Fibroblast of lung (primary cell): Measurements from ENCODE around the gene KCNK5.

ENCODE experiments used
- EZH2 ChIP-seq: IDR thresholded peaks from 2 replicates; pipeline ENCODE4 v1.5.1; 2012; ENCODE audit warnings: low read length, control low read depth, mild to moderate bottlenecking; ENCODE audit errors: missing control alignments
- TF ChIP-seq, protein P1 (sequence below), 2 donors: IDR thresholded peaks in 1 of 2; conservative IDR thresholded peaks in 1 of 2; 1 replicate in 1 of 2; 2 replicates in 1 of 2; pipeline ENCODE4 v1.5.1; 2011 to 2012; ENCODE audit warnings: low read length in 2 of 2, control low read depth in 1 of 2, inconsistent platforms in 1 of 2, low read depth in 1 of 2, mild to moderate bottlenecking in 1 of 2

DNA sequence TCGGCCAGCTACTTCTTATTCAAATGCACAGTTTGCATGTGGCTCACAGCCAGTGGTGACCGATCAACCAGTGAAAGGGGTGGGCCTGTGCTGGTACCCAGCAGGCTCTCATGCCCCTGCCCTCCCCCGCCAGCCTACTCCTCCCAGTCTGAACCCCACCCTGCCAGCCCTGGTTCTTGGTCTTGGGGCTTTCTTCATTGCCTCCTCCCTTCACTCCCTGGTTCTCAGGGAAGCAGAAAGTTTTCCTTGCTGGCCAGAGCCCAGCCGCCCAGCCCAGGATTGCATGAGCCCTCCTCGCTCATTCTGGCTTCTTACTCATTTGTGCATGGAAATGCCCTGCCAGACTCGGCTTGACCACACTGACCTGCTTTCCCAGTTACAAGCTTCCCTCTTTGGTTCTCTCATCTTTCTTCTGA is 44.1 kb upstream of the KCNK5 start:
- TF ChIP-seq, protein P1, sequence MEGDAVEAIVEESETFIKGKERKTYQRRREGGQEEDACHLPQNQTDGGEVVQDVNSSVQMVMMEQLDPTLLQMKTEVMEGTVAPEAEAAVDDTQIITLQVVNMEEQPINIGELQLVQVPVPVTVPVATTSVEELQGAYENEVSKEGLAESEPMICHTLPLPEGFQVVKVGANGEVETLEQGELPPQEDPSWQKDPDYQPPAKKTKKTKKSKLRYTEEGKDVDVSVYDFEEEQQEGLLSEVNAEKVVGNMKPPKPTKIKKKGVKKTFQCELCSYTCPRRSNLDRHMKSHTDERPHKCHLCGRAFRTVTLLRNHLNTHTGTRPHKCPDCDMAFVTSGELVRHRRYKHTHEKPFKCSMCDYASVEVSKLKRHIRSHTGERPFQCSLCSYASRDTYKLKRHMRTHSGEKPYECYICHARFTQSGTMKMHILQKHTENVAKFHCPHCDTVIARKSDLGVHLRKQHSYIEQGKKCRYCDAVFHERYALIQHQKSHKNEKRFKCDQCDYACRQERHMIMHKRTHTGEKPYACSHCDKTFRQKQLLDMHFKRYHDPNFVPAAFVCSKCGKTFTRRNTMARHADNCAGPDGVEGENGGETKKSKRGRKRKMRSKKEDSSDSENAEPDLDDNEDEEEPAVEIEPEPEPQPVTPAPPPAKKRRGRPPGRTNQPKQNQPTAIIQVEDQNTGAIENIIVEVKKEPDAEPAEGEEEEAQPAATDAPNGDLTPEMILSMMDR (conservative IDR thresholded peaks at IDR 0.05 in 1 of 2, IDR thresholded peaks at IDR 0.05 in 1 of 2; ENCODE audit: low read depth in 1 of 2, low read length in 2 of 2): no peak
- TF ChIP-seq EZH2: no peak
